Duodenal mucosa (tissue), 2 donors: ENCODE measurements around the gene SPATC1L.

Experiments
- H3K27ac ChIP-seq: one replicate; pipeline ENCODE4 v1.7.0; 2013; ENCODE audit warnings: low read depth, low read length
- H3K27me3 ChIP-seq, 2 donors: one replicate each; pipeline ENCODE4 v1.7.0; 2013; ENCODE audit warnings: low read length in 2 of 2, control low read depth in 1 of 2; ENCODE audit not compliant: insufficient read depth in 2 of 2, control insufficient read depth in 1 of 2
- H3K36me3 ChIP-seq, 2 donors: one replicate each; pipeline ENCODE4 v1.7.0; 2013; ENCODE audit warnings: low read length in 2 of 2, control low read depth in 1 of 2; ENCODE audit not compliant: insufficient read depth in 2 of 2, control insufficient read depth in 1 of 2
- H3K4me1 ChIP-seq, 2 donors: one replicate each; pipeline ENCODE4 v1.7.0; 2013; ENCODE audit warnings: low read length in 2 of 2, control low read depth in 1 of 2; ENCODE audit not compliant: insufficient read depth in 2 of 2, control insufficient read depth in 1 of 2
- H3K4me3 ChIP-seq, 2 donors: one replicate each; pipeline ENCODE4 v1.7.0; 2013; ENCODE audit warnings: low read length in 2 of 2, low read depth in 1 of 2
- H3K9ac ChIP-seq, 2 donors: one replicate each; pipeline ENCODE4 v1.7.0; 2013; ENCODE audit warnings: low read length in 2 of 2, low read depth in 1 of 2
- H3K9me3 ChIP-seq, 2 donors: one replicate each; pipeline ENCODE4 v1.7.0; 2013; ENCODE audit warnings: low read length in 2 of 2, control low read depth in 1 of 2; ENCODE audit not compliant: control insufficient read depth in 1 of 2

SPATC1L gene

DNA sequence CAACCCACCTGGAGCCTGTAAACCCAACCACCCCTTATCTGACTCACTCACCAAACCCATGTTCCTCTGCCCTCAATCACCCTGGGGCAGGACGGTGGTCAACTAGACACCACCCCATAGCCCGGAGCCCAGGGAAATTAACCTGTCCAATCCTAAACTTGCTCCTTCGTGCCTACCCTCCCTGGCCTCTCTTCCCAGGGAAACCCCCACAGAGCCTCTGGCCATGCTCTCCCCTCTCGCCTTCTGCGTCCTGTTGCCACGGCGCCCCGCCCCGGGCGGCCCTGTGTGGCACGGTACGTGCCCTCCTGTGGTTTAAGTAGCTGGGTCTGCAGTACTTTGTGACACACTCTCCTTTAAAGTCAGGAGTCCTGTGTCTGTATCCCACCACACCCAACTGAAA, 24.9 kb downstream of the SPATC1L start:
- no peak overlapping the region for H3K27ac ChIP-seq

DNA sequence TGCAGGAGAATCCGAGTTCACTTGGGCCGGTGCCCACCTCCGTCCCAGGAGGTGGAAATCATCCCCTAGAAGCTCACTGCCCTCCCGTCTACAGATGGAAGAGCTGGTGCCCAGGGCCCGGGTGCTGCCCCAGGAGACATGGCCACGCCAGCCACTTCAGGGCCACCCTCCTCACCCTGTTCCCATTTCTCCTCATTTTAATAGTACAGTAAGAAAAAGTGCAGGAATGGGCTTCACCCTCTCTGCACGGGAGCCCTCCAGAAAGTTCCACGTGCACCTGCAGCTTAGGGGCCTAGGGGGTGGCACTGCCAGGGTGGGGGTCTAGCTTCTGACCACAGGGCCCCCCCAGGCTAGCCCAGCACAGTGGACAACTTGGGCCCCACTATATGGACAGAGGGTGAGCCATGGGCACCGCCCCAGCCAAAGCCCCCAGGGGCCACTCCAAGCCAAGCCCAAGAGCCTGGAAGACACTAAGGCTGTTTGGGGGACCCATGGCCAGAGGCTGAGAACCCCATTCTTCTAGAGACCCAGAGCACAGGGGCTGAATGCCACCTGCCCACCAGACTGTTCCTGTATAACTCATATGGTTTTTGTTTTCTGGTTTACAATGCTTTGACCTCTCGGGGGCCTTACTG, 25.5 kb downstream of the SPATC1L start:
- Histone ChIP-seq H3K4me3 (no peak overlapping the region), H3K9ac (no peak overlapping the region), H3K4me1 (no peaks in the 10 kb centered on the region), H3K9me3 (no peaks in the 10 kb centered on the region), H3K27me3 (no peaks in the 10 kb centered on the region), H3K27ac (no peak overlapping the region), H3K36me3 (no peaks in the 10 kb centered on the region)

More for the DNA sequence above, 24.9 kb downstream of the SPATC1L start:
- Histone ChIP-seq H3K4me3 (no peak overlapping the region), H3K36me3 (no peaks in the 10 kb centered on the region), H3K9me3 (no peaks in the 10 kb centered on the region), H3K9ac (no peak overlapping the region), H3K4me1 (no peaks in the 10 kb centered on the region), H3K27me3 (no peaks in the 10 kb centered on the region)

DNA sequence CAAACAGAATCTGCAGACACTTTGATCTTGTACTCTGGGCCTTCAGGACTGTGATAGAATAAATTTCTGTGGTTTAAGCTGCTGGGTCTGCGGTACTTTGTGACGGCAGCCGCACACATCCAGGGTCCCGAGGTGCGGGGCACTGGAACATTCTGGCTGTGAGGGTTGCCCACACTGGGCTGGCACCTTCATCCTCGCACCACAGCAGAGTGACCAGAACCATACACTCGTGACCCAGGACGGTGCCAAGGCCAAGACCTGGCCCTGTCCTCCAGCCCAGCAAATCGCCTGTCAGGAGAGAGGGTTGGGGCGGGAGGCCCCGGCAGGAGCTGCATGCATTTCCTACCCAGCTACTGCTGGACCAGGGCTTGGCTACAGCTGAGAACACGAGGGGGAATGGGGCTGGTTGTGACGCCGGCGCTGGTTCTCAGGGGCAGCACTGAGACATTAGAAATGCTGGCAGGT, 26.2 kb downstream of the SPATC1L start:
- H3K9me3 ChIP-seq: no peaks in the 10 kb centered on the region
- no peak overlapping the region for H3K27ac ChIP-seq
- H3K4me3 ChIP-seq: no peak overlapping the region
- no peaks in the 10 kb centered on the region for H3K36me3 ChIP-seq
- H3K4me1 ChIP-seq: peaks cover 6% of the 10 kb centered on the region in 2 donors
- H3K27me3 ChIP-seq: no peaks in the 10 kb centered on the region
- no peak overlapping the region for H3K9ac ChIP-seq

DNA sequence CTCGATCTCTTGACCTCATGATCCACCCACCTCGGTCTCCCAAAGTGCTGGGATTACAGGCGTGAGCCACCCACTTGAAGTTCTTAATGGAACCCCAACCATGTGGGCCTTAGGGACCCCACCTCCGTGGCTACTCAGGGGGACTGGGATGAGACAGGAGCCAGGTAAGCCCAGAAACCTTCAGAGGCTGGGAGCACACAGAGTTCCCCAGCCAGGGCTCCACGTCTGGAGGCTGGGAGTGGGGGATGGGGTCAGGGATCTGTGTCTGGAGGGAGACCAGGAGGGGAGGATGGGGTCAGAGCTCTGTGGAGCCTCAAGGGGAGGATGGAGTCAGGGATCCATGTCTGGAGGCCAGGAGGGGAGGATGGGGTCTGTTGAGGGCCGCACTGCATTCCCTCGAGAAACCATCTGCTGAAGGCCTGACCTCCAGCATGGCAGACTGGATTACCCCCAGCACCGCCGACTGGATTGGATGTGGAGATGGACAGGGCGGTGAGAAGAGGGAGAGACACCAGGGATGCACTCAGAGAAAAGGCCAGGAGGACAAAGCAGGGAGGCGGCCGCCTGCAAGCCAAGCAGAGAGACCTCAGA, 26.8 kb downstream of the SPATC1L start:
- no peak overlapping the region for H3K4me3 ChIP-seq
- peaks cover 8 to 9% of the 10 kb centered on the region in 2 donors for H3K4me1 ChIP-seq
- H3K9ac ChIP-seq: no peak overlapping the region
- no peaks in the 10 kb centered on the region for H3K9me3 ChIP-seq
- no peaks in the 10 kb centered on the region for H3K36me3 ChIP-seq
- no peak overlapping the region for H3K27ac ChIP-seq
- no peaks in the 10 kb centered on the region for H3K27me3 ChIP-seq

DNA sequence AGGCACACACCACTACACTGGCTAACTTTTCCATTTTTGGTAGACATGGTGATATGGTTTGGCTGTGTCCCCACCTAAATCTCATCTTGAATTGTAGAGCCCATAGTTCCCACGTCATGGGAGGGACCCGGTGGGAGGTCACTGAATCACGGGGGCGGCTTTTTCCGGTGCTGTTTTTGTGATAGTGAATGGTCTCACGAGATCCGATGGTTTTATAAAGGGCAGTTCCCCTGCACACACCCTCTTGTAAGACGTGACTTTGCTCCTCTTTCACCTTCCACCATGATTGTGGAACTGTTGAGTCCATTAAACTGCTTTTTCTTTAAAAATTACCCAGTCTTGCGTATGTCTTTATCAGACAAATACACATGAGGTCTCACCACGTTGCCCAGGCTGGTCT, 27.6 kb downstream of the SPATC1L start:
- Histone ChIP-seq H3K27me3 (no peaks in the 10 kb centered on the region), H3K36me3 (no peaks in the 10 kb centered on the region), H3K9me3 (no peaks in the 10 kb centered on the region), H3K4me1 (peaks cover 8 to 9% of the 10 kb centered on the region in 2 donors), H3K4me3 (no peak overlapping the region), H3K9ac (no peak overlapping the region), H3K27ac (no peak overlapping the region)

DNA sequence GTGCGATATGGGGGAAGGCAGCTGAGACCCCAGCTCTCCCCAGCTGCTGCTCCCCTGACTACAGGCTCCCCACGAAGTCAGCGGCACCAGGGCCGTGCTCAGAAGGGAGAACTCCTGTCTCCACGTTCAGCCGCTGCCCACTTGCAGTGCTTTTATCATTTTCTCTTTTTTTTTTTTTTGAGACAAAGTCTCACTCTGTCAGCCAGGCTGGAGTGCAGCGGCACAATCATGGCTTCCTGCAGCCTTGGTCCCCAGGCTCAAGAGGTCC, 27.9 kb downstream of the SPATC1L start:
- Histone ChIP-seq H3K27ac (no peak overlapping the region), H3K4me1 (peaks cover 8 to 9% of the 10 kb centered on the region in 2 donors), H3K27me3 (no peaks in the 10 kb centered on the region), H3K9me3 (no peaks in the 10 kb centered on the region), H3K4me3 (no peak overlapping the region), H3K9ac (no peak overlapping the region), H3K36me3 (no peaks in the 10 kb centered on the region)

DNA sequence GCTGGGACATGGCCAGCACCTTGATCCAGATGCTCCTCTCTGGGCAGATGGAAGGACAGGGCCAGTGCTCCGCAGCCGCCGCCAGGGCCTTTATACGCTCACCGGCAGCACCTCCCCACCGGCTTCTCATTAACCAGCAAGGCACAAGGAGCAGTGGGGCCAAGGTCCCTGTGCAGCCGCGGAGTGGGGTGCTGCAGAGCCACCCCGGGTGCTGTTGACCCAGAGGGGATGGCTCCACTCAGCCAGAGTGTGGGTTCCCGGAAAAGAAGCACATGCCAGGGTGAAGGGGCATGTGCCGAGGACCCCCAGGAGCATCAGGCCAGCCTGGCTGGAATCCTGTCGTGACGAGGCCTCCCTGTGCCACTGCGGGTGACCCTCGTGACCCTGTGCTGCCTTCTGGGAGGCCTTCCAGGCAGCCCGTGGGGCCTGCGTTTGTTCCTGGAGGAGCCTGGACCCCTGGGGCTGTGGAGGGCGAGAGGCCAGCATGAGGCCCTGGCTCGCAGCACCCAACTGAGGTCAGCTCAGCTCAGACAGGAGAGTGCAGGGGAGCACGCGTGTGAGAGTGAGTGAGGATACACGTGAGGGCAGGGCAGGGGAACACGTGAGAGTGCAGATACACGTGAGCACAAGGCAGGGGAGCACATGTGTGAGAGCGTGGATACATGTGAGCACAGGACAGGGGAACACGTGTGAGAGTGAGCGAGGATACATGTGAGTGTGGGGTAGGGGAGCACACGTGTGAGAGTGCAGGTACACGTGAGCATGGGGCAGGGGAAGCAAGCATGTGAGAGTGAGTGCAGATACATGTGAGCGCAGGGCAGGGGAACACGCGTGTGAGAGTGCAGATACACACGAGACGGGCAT, 28.5 kb downstream of the SPATC1L start, which contains the start of gene FTCD:
FTCD (minus strand) TSS at position 66 of the 864 bp plus-strand sequence; CDS start at position 10, 56 bp downstream.
- H3K9me3 ChIP-seq: no peaks in the 10 kb centered on the region
- H3K4me1 ChIP-seq: peaks cover 8 to 9% of the 10 kb centered on the region in 2 donors
- H3K9ac ChIP-seq: no peak within 1 kb of the TSS
- no peaks in the 10 kb centered on the region for H3K27me3 ChIP-seq
- no peak within 1 kb of the TSS for H3K4me3 ChIP-seq
- H3K27ac ChIP-seq: no peak within 1 kb of the TSS
- H3K36me3 ChIP-seq: no peaks in the 10 kb centered on the region

DNA sequence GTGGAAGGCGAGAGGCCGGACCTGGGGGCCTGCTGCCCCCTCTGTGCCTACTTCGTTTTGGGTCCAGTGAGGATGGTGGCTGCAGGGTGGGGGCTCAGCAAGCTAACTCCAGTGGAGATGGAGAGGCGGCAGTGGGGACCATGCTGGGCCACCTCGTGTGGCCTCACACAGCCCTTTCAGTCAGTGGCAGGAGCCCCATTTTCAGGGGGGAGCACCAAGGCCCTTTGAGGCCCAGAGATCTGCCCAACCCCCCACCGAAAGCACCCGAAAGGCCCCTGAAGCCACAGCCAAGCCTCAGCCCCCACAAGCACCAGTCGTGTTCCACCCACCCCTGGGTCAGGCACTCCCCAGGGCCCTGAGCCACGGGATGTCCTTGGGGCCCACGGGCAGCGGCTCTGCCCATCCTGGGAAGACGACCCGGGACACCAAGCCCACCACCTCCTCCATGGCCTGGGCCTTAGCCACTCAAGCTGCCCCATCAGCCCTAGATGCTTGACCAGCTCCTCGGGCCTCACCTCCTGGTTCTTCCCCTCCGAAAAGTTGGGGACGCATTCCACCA, 29.2 kb downstream of the SPATC1L start:
- no peaks in the 10 kb centered on the region for H3K36me3 ChIP-seq
- no peak overlapping the region for H3K9ac ChIP-seq
- H3K4me3 ChIP-seq: no peak overlapping the region
- H3K27ac ChIP-seq: no peak overlapping the region
- H3K4me1 ChIP-seq: peaks cover 8 to 9% of the 10 kb centered on the region in 2 donors
- no peaks in the 10 kb centered on the region for H3K27me3 ChIP-seq
- H3K9me3 ChIP-seq: no peaks in the 10 kb centered on the region

DNA sequence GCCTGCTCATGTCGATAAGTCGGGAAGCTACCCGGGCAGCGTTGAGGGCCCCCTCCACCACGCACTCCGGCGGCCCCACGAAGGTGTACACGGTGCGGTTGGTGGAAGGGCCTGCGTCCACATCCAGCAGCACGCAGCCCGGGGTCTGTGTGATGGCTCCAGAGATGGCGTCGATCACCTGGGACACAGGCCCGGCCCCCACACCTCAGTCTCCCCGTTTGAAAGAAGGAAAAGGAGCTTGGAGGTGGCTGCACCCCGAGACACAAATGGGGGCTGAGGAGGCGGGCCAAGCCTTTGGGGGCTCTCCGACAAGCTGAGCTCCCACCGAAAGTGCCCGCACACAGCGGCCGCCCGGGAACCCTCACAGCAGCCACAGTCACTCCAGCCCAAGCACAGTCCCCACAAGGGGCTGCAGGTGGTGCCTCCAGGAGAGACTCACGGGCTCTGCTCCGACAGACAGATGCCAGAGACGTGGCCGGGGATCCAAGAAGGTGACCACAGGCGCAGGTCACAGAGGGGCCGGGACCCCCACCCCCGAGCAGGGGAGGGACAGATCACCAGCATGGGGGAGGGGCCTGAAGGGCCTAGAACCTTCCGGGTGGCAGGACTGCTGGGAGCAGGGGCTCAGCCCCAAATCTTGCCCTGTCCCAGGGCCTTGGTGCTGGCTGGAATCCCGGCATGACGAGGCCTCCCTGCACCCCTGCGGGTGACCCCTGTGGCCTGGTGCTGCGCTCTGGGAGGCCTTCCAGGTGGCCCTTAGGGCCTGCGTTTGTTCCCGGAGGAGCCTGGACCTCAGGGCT, 29.9 kb downstream of the SPATC1L start:
- Histone ChIP-seq H3K4me1 (peaks cover 8 to 9% of the 10 kb centered on the region in 2 donors), H3K27ac (no peak overlapping the region), H3K9ac (no peak overlapping the region), H3K36me3 (no peaks in the 10 kb centered on the region), H3K9me3 (no peaks in the 10 kb centered on the region), H3K27me3 (no peaks in the 10 kb centered on the region), H3K4me3 (no peak overlapping the region)
